A673 (cell line): ENCODE data around the gene FAM43B.

Source experiments
- CTCF ChIP-seq: fragments of 300-800, 200-600 bp; sonication (generic); conservative IDR thresholded peaks from 2 replicates; pipeline ENCODE4 v1.5.1; 2017; ENCODE audit warnings: low read depth, mild to moderate bottlenecking, antibody characterized with exemption, low read length, moderate library complexity, mixed read lengths
- EZH2 ChIP-seq: fragments of 200-600 bp; sonication (generic); IDR thresholded peaks from 2 replicates; pipeline ENCODE4 v1.6.1; 2017; ENCODE audit warnings: borderline replicate concordance, low read depth, mild to moderate bottlenecking, mixed read lengths, antibody characterized with exemption, low read length; ENCODE audit not compliant: poor library complexity, severe bottlenecking

DNA sequence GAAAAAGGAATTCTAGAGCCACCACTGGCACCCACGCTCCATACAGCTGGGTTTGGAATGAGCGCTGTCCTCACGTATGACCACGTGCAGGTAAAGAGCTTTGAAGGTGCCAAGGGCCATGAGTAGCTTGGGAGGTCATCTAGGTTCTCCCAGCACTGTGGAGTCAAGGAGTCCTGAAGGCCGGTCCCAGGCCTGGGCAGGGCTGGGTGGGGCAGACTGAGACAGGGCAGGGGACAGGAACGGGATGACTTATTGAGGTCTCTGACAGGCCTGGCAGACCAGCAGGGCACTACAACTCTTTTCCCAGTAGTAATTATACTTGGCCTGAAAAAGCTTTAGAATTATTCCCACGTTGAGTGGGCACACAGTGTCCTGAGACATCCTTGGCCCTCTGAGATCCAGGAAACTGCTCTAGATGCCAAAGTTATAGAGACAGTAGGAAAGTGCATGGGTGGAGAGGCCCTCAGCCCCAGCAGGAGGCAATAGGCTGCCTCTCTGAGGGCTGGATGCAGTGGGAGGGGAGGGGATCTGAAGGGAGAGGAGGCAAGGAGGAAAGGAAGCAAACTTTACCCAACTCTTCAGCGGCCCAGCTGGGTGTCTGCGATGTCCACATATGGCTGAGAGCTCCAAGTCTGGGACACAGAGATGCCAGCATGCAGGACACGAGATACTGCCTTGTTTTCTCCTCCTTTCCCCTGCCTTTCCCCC lies 34.7 kb downstream of the FAM43B start:
- TF ChIP-seq CTCF (no peak), EZH2 (no peak)
